ENCODE results near the gene RPP25L.

Gene RPP25L

DNA sequence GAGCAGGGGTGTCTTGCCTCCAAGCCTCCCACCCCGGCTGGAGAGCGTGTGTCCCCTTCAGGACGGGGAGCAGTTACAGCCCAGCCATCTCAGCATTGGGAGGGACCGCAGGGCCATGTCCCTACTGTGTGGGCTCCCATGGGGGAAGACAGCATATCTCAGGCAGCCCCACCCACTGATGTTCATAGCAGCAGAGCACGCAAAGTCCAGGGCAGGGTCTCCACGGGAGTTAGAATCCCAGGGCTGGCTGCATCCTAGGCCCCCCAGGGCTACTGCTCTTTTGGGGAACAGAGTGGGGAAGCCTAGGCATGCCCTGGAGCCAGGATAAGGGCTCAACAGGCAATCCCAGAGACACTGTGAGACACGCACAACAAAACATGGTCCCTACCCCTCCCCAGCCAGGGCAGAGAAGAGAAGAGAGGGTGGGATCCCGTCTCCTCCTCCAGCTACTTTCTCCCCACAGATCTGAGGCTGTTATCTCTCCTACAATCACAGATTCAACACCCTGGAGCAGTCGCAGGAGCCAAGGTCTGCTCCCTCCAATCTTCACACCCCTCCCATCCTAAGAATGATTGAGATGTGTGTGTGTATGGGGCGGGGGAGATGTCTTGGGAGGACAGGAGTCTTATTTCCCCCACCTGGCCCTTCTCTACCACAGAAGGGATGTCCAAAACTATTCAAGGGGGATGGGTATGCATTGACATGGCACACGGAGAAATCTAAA is 25.8 kb downstream of the RPP25L start:
- DNase-seq (ENCODE audit: low read depth, low spot score) = no peak

GRCh38 chr9:34584970-34585369 is 26.9 kb downstream of the RPP25L start:
- DNase-seq (ENCODE audit: low read depth, low spot score) = no peak

- DNase-seq (ENCODE audit: low read depth, low spot score) = no peak
These were observed 29.1 kb downstream of the RPP25L start for GRCh38 chr9:34582787-34583186.

DNA sequence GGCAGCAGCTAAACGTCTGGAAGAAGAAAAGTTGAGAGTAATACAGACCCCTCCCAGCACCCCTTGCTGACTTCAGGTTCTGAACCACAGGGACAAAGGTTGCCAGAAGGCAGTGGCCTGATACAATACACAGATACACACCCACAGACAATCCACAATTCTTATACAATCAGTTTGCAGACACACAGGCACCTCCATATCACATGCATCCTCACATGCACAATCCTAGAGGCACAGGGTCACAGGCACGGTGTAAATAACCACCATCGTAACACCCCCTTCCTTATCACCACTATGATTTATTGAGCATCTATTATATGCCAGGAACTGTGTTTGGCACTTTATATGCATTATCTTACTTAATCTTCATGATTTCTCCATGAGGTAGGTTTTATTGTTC is 30.6 kb downstream of the RPP25L start:
- DNase-seq (ENCODE audit: low read depth, low spot score) = no peak

- DNase-seq (ENCODE audit: low read depth, low spot score) = no peak
These were observed 31.5 kb downstream of the RPP25L start for GRCh38 chr9:34580358-34580757.

DNA sequence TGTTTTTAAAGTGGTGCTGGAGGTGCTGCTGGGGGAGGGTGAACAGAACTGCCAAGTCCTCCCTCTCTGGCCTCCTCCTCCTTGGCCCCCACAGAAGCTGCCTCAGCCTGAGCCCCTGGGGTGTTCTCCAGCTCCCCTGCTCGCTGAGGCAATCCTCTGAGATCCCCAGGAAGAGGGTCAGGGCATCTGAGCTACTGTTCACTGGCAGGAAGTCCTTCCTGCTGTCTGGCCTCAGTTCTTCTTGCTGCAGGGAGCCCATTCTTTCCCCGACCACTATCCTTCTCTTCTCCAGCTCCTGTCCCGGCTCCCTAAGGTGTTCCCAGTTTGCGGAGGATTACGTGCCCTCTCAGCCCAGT is 32.1 kb downstream of the RPP25L start:
- no peak for DNase-seq (ENCODE audit: low read depth, low spot score)

GRCh38 chr9:34579104-34579807 is 32.6 kb downstream of the RPP25L start:
- DNase-seq (ENCODE audit: low read depth, low spot score) = no peak

- DNase-seq (ENCODE audit: low read depth, low spot score) = no peak
These were observed 33.4 kb downstream of the RPP25L start for GRCh38 chr9:34578241-34579103.

DNA sequence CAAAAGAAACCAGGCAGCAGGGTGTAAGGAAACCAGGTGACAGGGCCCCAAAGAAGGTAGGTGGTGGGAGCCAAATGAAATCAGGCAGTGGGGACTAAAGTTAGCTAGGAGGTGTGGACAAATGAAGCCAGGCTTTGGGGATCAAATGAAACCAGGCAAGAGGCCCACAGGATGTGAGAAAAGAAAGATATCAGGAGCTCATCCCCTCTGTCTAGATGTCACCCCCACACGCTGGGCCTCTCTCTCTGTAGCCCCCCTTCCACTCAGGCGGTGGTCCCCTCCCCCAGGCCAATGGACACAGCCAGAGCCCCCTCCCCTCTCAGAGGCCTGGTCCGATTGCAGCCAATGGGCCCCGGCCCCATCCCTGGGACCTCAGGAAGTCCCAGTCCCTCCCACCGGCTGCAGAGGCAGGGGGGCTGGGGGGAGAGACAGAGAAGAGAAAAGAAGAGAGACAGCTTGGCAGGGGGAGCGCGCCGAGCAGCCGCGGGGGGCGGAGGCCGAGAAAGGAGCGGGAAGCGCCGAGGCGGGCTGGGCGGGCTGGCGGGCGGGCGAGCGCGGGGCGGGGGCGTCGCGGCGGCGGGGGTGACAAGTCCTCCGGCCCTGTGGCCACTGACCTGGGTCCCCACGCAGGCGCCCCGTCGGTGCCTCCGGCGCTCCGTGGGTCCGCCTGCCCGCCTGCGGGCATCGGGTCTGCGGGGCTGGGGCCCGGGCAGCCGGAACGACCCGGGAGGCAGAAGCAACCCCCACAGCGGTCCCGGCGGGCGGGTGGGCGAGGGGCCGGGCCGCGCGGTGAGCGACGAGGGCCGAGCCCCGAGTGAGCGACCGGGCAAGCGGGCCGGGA is 34.3 kb downstream of the RPP25L start:
- no peak for DNase-seq (ENCODE audit: low read depth, low spot score)

DNA sequence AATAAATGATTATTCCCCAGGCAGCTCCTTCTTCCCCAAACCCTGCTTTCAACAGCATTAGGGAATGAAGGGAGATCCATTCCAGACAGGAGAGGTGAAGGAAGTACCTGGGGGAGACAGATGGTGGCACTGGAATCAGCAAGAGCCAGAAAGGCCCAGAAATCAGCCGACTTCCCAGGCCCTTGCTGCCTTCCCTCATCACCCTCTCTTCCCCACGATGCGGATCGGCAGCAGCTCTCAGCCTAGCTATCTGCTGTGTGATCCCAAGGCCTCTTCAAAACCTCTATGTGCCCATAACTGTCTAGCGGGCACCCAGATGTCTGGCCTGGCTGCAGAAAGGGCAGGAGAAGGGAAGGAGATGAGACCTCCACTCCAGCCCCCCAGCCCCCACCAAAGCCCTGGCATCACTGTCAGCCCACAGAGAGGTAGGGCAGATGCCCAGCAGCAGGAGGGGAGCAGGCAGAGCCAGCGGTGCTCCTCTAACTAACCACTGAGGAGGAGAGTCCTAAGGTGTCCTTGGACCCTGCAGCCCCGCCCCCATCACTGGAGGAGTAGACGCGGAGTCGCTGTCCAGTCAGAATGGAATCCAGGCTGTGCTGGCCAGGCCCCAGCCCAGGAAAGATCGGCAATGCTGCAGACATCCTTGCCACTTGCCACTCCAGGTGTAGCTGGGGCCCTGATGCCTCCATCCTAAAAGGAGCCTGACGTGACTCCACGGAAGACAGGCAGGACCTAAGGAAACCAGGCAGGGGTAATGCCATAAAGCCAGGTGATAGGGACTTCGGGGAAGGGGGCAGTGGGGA is 35.1 kb downstream of the RPP25L start:
- no peak for DNase-seq (ENCODE audit: low read depth, low spot score)

- DNase-seq (ENCODE audit: low read depth, low spot score) = no peak
These were observed 35.9 kb downstream of the RPP25L start for GRCh38 chr9:34575862-34576596.

DNA sequence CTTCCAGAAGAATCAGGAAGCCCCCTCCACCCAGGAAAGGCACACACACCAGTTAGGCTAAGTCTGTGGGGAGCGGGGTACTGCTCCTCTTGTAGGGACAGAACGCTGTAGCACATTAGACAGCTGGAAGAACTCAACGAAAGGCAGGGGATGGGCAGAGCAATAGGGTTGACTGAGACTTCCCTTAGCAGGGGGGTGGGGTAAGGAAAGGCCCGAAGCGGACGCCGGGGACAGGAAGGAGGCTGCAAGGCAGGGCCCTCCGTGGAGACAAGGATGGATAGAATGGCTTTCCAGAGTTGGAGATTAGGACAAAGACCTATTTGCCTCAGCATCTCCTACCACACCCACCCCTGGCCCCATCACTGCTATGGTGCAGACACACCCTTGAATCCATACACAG is 36.7 kb downstream of the RPP25L start:
- no peak for DNase-seq (ENCODE audit: low read depth, low spot score)

DNA sequence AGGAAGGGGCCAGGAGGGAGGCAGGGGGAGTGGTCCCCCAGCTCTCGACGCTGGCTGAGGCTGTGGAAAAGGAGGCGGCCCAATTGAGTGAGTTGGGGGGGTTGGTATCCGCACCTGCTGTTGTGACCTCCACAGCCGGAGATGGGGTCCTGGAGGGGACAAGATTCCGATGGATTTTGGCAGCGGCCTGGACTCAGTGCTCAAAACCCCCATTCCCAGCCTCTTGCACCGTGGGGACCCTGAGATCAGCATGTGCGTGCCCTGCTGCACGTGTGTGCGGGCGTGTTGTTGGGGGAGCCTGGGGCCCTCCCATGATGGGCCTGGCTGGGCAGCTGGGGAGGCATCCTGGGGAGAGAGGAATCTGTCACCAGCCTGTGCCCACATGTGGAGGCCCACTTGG is 37.3 kb downstream of the RPP25L start:
- DNase-seq (ENCODE audit: low read depth, low spot score) = no peak

- DNase-seq (ENCODE audit: low read depth, low spot score) = no peak
These were observed 38.1 kb downstream of the RPP25L start for GRCh38 chr9:34573599-34574325.

GRCh38 chr9:34572628-34573027 is 39.3 kb downstream of the RPP25L start:
- no peak for DNase-seq (ENCODE audit: low read depth, low spot score)

- no peak for DNase-seq (ENCODE audit: low read depth, low spot score)
These were observed 39.8 kb downstream of the RPP25L start for GRCh38 chr9:34572092-34572491.

- DNase-seq (ENCODE audit: low read depth, low spot score) = no peak
These were observed 40.5 kb downstream of the RPP25L start for GRCh38 chr9:34571481-34571810.

DNA sequence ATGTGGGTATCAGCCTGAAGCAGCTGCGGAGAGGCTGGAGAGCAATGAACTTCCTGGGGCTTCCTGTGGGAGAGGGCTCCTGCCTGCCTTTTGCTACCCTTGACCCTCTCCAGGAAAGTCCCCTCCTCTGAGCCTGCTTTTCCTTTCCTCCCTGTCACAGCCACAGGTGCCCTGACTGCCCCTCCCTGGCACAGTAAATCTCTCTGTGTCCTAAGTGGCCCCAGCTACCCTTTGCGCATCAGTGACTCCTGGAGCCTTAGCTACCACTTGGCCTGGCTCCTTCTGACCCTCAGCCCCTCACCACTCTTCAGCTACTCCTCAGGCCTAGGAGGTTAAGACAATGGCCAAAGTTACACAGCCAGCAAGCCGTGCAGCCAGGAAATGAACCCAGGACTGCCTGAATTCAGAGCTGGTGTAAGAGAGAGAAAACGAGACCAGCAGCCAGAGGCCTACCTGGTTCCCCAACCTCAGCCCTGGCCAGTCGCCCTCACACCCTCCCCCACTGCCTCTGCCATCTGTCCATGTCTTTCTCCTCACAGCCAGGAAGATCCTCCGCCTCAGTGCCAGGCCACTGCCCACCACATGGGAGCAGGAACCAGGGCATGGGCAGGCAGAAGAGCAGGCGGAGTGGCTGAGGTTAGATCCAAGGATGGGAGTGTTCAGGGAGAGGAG is 41.0 kb downstream of the RPP25L start:
- no peak for DNase-seq (ENCODE audit: low read depth, low spot score)

- no peak for DNase-seq (ENCODE audit: low read depth, low spot score)
These were observed 41.5 kb downstream of the RPP25L start for GRCh38 chr9:34570376-34570775.
